Esophagus muscularis mucosa (tissue), 4 donors: ENCODE data around the gene POFUT2.

Source experiments
- CTCF ChIP-seq, 3 experiments: fragments of 200-600 bp in 2 of 3; fragments of 450-650 bp in 1 of 3; sonication (generic) in 2 of 3; IDR thresholded peaks; one replicate each; pipeline ENCODE4 v1.5.1; 2017 to 2019; ENCODE audit warnings: antibody characterized with exemption in 3 of 3, mild to moderate bottlenecking in 2 of 3, moderate library complexity in 1 of 3
- EP300 ChIP-seq: sonication (generic); formaldehyde crosslinking; IDR thresholded peaks from one replicate; pipeline ENCODE4 v1.6.1; 2017; ENCODE audit warnings: antibody characterized with exemption
- POLR2AphosphoS5 ChIP-seq, 2 donors: sonication (generic); formaldehyde crosslinking; IDR thresholded peaks; one replicate each; pipeline ENCODE4 v1.6.1; 2017; ENCODE audit warnings: antibody characterized with exemption in 2 of 2

GRCh38 chr21:45263534-45263933 is 24.2 kb downstream of the POFUT2 start:
- no peak for TF ChIP-seq CTCF (IDR thresholded peaks at IDR 0.05)
- no peak for TF ChIP-seq POLR2AphosphoS5 (IDR thresholded peaks at IDR 0.05)
- TF ChIP-seq EP300, result no peak
